ENCODE data around the gene NBEA.
"Not testable (repeated sequence)": the region's sequence is repeated elsewhere in the genome, so short reads cannot be mapped to it uniquely, and the experiment has no call there.

NBEA gene

DNA sequence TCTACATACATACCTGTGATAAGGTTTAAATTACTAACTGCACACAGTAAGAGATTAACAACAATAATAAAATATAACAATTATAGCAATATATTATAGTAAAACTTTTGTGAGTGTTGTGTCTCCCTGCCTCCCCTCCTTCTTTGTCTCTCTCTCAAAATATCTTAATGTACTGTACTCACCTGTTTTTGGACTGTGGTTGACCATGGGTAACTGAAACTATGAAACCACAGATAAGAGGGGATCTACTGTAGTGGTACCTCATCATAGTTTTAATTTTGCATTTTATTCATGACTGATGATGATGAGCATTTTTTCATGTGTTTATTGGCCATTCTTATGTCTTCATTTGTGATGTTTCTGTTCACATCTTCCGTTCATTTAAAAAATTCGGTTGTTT is 104.5 kb downstream of the NBEA start:
- Histone ChIP-seq H2BK120ac (ENCODE audit: insufficient read depth, low read length, poor library complexity) (no peak overlapping the region), H3K27me3 (ENCODE audit: insufficient read depth, low read length) (no peaks in the 10 kb centered on the region), H2AFZ (ENCODE audit: insufficient read depth, low read length, poor library complexity) (no peak overlapping the region), H3K79me2 (ENCODE audit: control insufficient read depth, insufficient read depth, low read length, poor library complexity) (no peaks in the 10 kb centered on the region), H4K91ac (ENCODE audit: low read depth, low read length) (no peak overlapping the region), H3K14ac (ENCODE audit: low read length) (no peak overlapping the region), H4K12ac (ENCODE audit: low read depth, low read length) (no peak overlapping the region), H3K9me3 (ENCODE audit: insufficient read depth, low read depth, low read length) (no peaks in the 10 kb centered on the region), H2BK5ac (ENCODE audit: low read depth, low read length, poor library complexity) (no peak overlapping the region), H3K36me3 (ENCODE audit: control insufficient read depth in 1 of 2, insufficient read depth in 2 of 2, low read length in 2 of 2) (no peaks in the 10 kb centered on the region), H2BK12ac (ENCODE audit: low read length) (no peak overlapping the region), H3K4me3 (ENCODE audit: low read depth, low read length) (no peak overlapping the region), H3K23ac (ENCODE audit: low read length) (no peak overlapping the region), H3K18ac (ENCODE audit: low read length) (no peak overlapping the region), H3K4me1 (ENCODE audit: control insufficient read depth in 1 of 2, insufficient read depth in 2 of 2, low read length in 2 of 2) (no peaks in the 10 kb centered on the region), H3K9ac (ENCODE audit: low read length) (no peak overlapping the region), H3K4me2 (ENCODE audit: low read length) (no peak overlapping the region), H3K27ac (ENCODE audit: low read depth, low read length) (no peak overlapping the region), H3K4ac (ENCODE audit: low read depth, low read length) (no peak overlapping the region), H4K8ac (ENCODE audit: low read depth, low read length) (no peak overlapping the region), H3K79me1 (ENCODE audit: low read length) (no peaks in the 10 kb centered on the region), H2AK5ac (ENCODE audit: low read length) (no peak overlapping the region)
- WGBS (ENCODE audit: extremely low coverage, insufficient coverage, insufficient read length) = no CpG with 5 or more reads among the region's 2 CpGs
- DNase-seq = no peak

DNA sequence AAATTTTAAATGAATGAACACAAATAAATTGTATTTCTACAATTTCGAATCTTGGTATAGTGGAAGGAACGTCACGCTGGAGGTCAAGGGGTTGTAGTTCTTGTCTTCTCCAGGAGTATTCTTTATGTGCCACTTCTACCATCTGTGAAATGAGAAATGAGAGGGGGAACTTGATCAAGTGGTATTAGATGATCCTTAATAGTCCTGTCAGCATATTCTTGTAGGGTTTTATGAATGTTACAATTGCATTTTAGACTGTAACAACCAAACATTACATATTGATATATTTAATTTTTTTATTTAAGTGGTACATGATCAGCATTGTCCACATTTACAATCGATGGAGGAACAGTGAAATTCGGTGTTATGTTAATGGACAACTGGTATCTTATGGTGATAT is 113.6 kb downstream of the NBEA start:
- H3K27ac ChIP-seq (ENCODE audit: low read depth, low read length) = no peak overlapping the region
- H3K79me1 ChIP-seq (ENCODE audit: low read length) = no peaks in the 10 kb centered on the region
- no peak overlapping the region for H4K8ac ChIP-seq (ENCODE audit: low read depth, low read length)
- DNase-seq = no peak
- no peak overlapping the region for H3K9ac ChIP-seq (ENCODE audit: low read length)
- H4K91ac ChIP-seq (ENCODE audit: low read depth, low read length) = no peak overlapping the region
- H4K12ac ChIP-seq (ENCODE audit: low read depth, low read length) = no peak overlapping the region
- WGBS (ENCODE audit: extremely low coverage, insufficient coverage, insufficient read length) = no CpG with 5 or more reads among the region's 5 CpGs
- H3K9me3 ChIP-seq (ENCODE audit: insufficient read depth, low read depth, low read length) = no peaks in the 10 kb centered on the region
- no peak overlapping the region for H2AK5ac ChIP-seq (ENCODE audit: low read length)
- H2AFZ ChIP-seq (ENCODE audit: insufficient read depth, low read length, poor library complexity) = no peak overlapping the region
- no peak overlapping the region for H3K4me3 ChIP-seq (ENCODE audit: low read depth, low read length)
- no peaks in the 10 kb centered on the region for H3K4me1 ChIP-seq (ENCODE audit: control insufficient read depth in 1 of 2, insufficient read depth in 2 of 2, low read length in 2 of 2)
- H3K23ac ChIP-seq (ENCODE audit: low read length) = no peak overlapping the region
- no peaks in the 10 kb centered on the region for H3K36me3 ChIP-seq (ENCODE audit: control insufficient read depth in 1 of 2, insufficient read depth in 2 of 2, low read length in 2 of 2)
- H3K14ac ChIP-seq (ENCODE audit: low read length) = no peak overlapping the region
- H2BK12ac ChIP-seq (ENCODE audit: low read length) = no peak overlapping the region
- H2BK120ac ChIP-seq (ENCODE audit: insufficient read depth, low read length, poor library complexity) = no peak overlapping the region
- no peak overlapping the region for H3K18ac ChIP-seq (ENCODE audit: low read length)
- H3K27me3 ChIP-seq (ENCODE audit: insufficient read depth, low read length) = no peaks in the 10 kb centered on the region
- H3K79me2 ChIP-seq (ENCODE audit: control insufficient read depth, insufficient read depth, low read length, poor library complexity) = no peaks in the 10 kb centered on the region
- no peak overlapping the region for H3K4me2 ChIP-seq (ENCODE audit: low read length)
- no peak overlapping the region for H3K4ac ChIP-seq (ENCODE audit: low read depth, low read length)
- H2BK5ac ChIP-seq (ENCODE audit: low read depth, low read length, poor library complexity) = no peak overlapping the region

DNA sequence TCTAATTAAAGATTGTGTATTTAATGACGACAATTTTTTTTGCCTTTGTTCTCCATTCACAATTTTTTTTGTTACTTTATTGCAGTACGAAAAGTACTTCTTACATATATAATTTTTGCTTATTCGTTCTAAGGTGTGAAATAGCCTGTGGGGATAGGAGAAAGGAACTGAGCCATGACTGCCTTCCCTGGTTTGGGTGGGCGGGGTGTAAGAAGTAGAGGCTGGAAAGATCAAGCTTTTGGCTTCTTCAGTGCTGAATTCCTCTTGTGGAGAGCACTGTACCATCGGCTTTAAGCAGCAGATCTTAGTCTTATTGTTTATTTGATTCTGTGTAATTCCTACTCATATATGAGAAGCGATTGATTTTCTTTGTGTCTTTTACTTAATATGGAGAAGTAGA is 115.8 kb downstream of the NBEA start:
- H3K4me2 ChIP-seq (ENCODE audit: low read length) = no peak overlapping the region
- no CpG with 5 or more reads among the region's 6 CpGs for WGBS (ENCODE audit: extremely low coverage, insufficient coverage, insufficient read length)
- no peak overlapping the region for H4K91ac ChIP-seq (ENCODE audit: low read depth, low read length)
- no peaks in the 10 kb centered on the region for H3K79me1 ChIP-seq (ENCODE audit: low read length)
- H2BK120ac ChIP-seq (ENCODE audit: insufficient read depth, low read length, poor library complexity) = no peak overlapping the region
- H3K27ac ChIP-seq (ENCODE audit: low read depth, low read length) = no peak overlapping the region
- no peak overlapping the region for H4K12ac ChIP-seq (ENCODE audit: low read depth, low read length)
- H3K4ac ChIP-seq (ENCODE audit: low read depth, low read length) = no peak overlapping the region
- no peak for DNase-seq
- H3K14ac ChIP-seq (ENCODE audit: low read length) = no peak overlapping the region
- H2BK12ac ChIP-seq (ENCODE audit: low read length) = no peak overlapping the region
- no peaks in the 10 kb centered on the region for H3K4me1 ChIP-seq (ENCODE audit: control insufficient read depth in 1 of 2, insufficient read depth in 2 of 2, low read length in 2 of 2)
- no peaks in the 10 kb centered on the region for H3K27me3 ChIP-seq (ENCODE audit: insufficient read depth, low read length)
- H3K9me3 ChIP-seq (ENCODE audit: insufficient read depth, low read depth, low read length) = no peaks in the 10 kb centered on the region
- H2AFZ ChIP-seq (ENCODE audit: insufficient read depth, low read length, poor library complexity) = no peak overlapping the region
- no peak overlapping the region for H3K4me3 ChIP-seq (ENCODE audit: low read depth, low read length)
- H2AK5ac ChIP-seq (ENCODE audit: low read length) = no peak overlapping the region
- no peak overlapping the region for H2BK5ac ChIP-seq (ENCODE audit: low read depth, low read length, poor library complexity)
- H3K9ac ChIP-seq (ENCODE audit: low read length) = no peak overlapping the region
- H3K23ac ChIP-seq (ENCODE audit: low read length) = no peak overlapping the region
- no peak overlapping the region for H4K8ac ChIP-seq (ENCODE audit: low read depth, low read length)
- no peak overlapping the region for H3K18ac ChIP-seq (ENCODE audit: low read length)
- no peaks in the 10 kb centered on the region for H3K36me3 ChIP-seq (ENCODE audit: control insufficient read depth in 1 of 2, insufficient read depth in 2 of 2, low read length in 2 of 2)
- no peaks in the 10 kb centered on the region for H3K79me2 ChIP-seq (ENCODE audit: control insufficient read depth, insufficient read depth, low read length, poor library complexity)

DNA sequence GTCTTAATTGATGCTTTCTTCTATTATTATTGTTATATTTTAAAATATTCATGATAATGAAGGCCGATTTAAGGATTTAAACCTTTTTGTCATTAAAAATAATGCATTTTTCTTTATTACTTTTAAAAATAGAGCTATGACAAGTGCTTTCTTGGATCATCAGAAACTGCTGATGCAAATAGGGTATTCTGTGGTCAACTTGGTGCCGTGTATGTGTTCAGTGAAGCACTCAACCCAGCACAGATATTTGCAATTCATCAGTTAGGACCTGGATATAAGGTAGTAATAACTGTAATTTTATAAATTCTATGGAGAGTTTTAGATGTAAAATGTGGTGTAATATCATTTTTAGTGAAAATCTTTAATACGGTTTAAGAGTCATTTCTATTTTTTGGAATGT is 116.5 kb downstream of the NBEA start:
- H3K14ac ChIP-seq (ENCODE audit: low read length); H3K9me3 ChIP-seq (ENCODE audit: insufficient read depth, low read depth, low read length); H2AK5ac ChIP-seq (ENCODE audit: low read length); H3K4me3 ChIP-seq (ENCODE audit: low read depth, low read length); H3K79me1 ChIP-seq (ENCODE audit: low read length); H3K79me2 ChIP-seq (ENCODE audit: control insufficient read depth, insufficient read depth, low read length, poor library complexity); H4K12ac ChIP-seq (ENCODE audit: low read depth, low read length); H2BK5ac ChIP-seq (ENCODE audit: low read depth, low read length, poor library complexity); H3K4me2 ChIP-seq (ENCODE audit: low read length); H3K27me3 ChIP-seq (ENCODE audit: insufficient read depth, low read length); H4K8ac ChIP-seq (ENCODE audit: low read depth, low read length); H3K9ac ChIP-seq (ENCODE audit: low read length); H3K36me3 ChIP-seq (ENCODE audit: control insufficient read depth in 1 of 2, insufficient read depth in 2 of 2, low read length in 2 of 2); H3K4ac ChIP-seq (ENCODE audit: low read depth, low read length); DNase-seq; H4K91ac ChIP-seq (ENCODE audit: low read depth, low read length); H2BK120ac ChIP-seq (ENCODE audit: insufficient read depth, low read length, poor library complexity); H3K23ac ChIP-seq (ENCODE audit: low read length); H3K4me1 ChIP-seq (ENCODE audit: control insufficient read depth in 1 of 2, insufficient read depth in 2 of 2, low read length in 2 of 2); H2AFZ ChIP-seq (ENCODE audit: insufficient read depth, low read length, poor library complexity); H2BK12ac ChIP-seq (ENCODE audit: low read length); H3K18ac ChIP-seq (ENCODE audit: low read length); H3K27ac ChIP-seq (ENCODE audit: low read depth, low read length): not testable (repeated sequence)
- WGBS (ENCODE audit: extremely low coverage, insufficient coverage, insufficient read length) = no CpG with 5 or more reads among the region's 3 CpGs
